Stimulated activated CD4-positive, alpha-beta T cell treated with anti-CD3 and anti-CD28 coated beads, Interleukin-2, amount 100 ng/mL, for 24 hours (primary cell): ENCODE measurements around the gene TRAPPC14.
"Not testable (repeated sequence)": the region's sequence is repeated elsewhere in the genome, so short reads cannot be mapped to it uniquely, and the experiment has no call there.

Experiments used
- DNase-seq, 2 donors: peaks; one replicate each; pipeline ENCODE4 v3.0.0-alpha.2; 2020

The TRAPPC14 gene

GRCh38 chr7:100152937-100153666 is 5.4 kb downstream of the TRAPPC14 start:
- no peak for DNase-seq

GRCh38 chr7:100152404-100152803 is 6.1 kb downstream of the TRAPPC14 start:
- no peak for DNase-seq

GRCh38 chr7:100148559-100149328 is 9.8 kb downstream of the TRAPPC14 start, which contains the start of gene LAMTOR4:
TSS of gene LAMTOR4 (plus strand) at chr7:100148918. CDS start at chr7:100148973, 55 bp downstream.
- peak; percentile 96 to 97 for DNase-seq

GRCh38 chr7:100148225-100148558 is 10.3 kb downstream of the TRAPPC14 start:
- DNase-seq = no peak

- no peak for DNase-seq
Observed at GRCh38 chr7:100147278-100147677, 11.2 kb downstream of the TRAPPC14 start.

GRCh38 chr7:100146350-100146749 is 12.2 kb downstream of the TRAPPC14 start:
- not testable (repeated sequence) for DNase-seq

- DNase-seq = no peak
Observed at GRCh38 chr7:100142461-100142860, 16.1 kb downstream of the TRAPPC14 start.

- no peak for DNase-seq
Observed at GRCh38 chr7:100141555-100141949, 17.0 kb downstream of the TRAPPC14 start.

GRCh38 chr7:100137851-100138760 is 20.4 kb downstream of the TRAPPC14 start:
- no peak for DNase-seq

- peak; percentile 66 to 68 for DNase-seq
Observed at GRCh38 chr7:100132697-100133151, 25.8 kb downstream of the TRAPPC14 start.

GRCh38 chr7:100132126-100132525 is 26.4 kb downstream of the TRAPPC14 start:
- no peak for DNase-seq

GRCh38 chr7:100130608-100131453 is 27.7 kb downstream of the TRAPPC14 start:
- peak; percentile 89 for DNase-seq

- DNase-seq = not testable (repeated sequence)
Observed at GRCh38 chr7:100130220-100130607, 28.3 kb downstream of the TRAPPC14 start.

GRCh38 chr7:100128637-100128963 is 29.9 kb downstream of the TRAPPC14 start:
- no peak for DNase-seq

- peak; percentile 38 for DNase-seq
Observed at GRCh38 chr7:100127866-100128636, 30.5 kb downstream of the TRAPPC14 start.

- DNase-seq = peak; percentile 92 to 93
Observed at GRCh38 chr7:100126931-100127865, 31.3 kb downstream of the TRAPPC14 start, which contains the start of gene MBLAC1. TSS of gene MBLAC1 (plus strand) at chr7:100126967. CDS start at chr7:100127396, 429 bp downstream.

GRCh38 chr7:100126239-100126930 is 32.1 kb downstream of the TRAPPC14 start:
- DNase-seq = peak in 1 of 2 donors; percentile 29

- DNase-seq = no peak
Observed at GRCh38 chr7:100124301-100125230, 34.0 kb downstream of the TRAPPC14 start.
